GM20431 (cell line): ENCODE measurements around the gene SH2B2.

Source experiments
- in situ Hi-C: fragments of 300-500 bp; cut with MseI, MboI; formaldehyde crosslinking; loops from one replicate; pipeline ENCODE4 v1.15.0; 2020; ENCODE audit warnings: low sequenced_read_pairs; ENCODE audit not compliant: unreplicated experiment

The SH2B2 gene

GRCh38 chr7:102262546-102262945 is 24.1 kb upstream of the SH2B2 start:
- in situ Hi-C loops, result loop anchor here (25.0 kb wide), 1 partner anchor 575 kb away; no protein-coding TSS in a partner anchor

GRCh38 chr7:102264367-102264891 is 22.2 kb upstream of the SH2B2 start:
- in situ Hi-C loops, result loop anchor here (25.0 kb wide), 1 partner anchor 577 kb away; no protein-coding TSS in a partner anchor

DNA sequence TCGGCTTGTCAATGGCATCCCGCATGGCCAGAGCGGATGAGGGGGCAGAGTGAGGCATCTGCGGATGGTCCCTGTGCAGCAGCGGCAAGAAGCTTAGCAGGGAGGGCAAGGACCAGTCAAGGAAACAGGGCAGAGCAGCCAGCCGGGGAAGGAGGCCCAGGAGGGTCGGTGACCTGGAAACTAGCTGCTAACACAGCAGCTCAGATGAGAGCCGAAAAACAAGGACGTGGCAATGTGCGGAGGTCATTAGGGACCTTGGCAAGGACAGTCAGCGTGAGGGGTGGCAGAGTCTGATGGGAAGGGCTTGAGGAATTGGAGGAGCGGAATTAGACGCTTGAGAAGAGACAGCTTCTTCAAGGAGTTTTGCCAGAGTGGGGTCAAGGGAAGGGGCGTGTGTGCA is 20.1 kb upstream of the SH2B2 start:
- in situ Hi-C loops, result loop anchor here (5.0 to 25.0 kb wide), 2 partner anchors 579 to 724 kb away; no protein-coding TSS in a partner anchor

- in situ Hi-C loops, result loop anchor here (5.0 to 25.0 kb wide), 2 partner anchors 581 to 726 kb away; no protein-coding TSS in a partner anchor
Observed at GRCh38 chr7:102268635-102269034, 18.0 kb upstream of the SH2B2 start.

DNA sequence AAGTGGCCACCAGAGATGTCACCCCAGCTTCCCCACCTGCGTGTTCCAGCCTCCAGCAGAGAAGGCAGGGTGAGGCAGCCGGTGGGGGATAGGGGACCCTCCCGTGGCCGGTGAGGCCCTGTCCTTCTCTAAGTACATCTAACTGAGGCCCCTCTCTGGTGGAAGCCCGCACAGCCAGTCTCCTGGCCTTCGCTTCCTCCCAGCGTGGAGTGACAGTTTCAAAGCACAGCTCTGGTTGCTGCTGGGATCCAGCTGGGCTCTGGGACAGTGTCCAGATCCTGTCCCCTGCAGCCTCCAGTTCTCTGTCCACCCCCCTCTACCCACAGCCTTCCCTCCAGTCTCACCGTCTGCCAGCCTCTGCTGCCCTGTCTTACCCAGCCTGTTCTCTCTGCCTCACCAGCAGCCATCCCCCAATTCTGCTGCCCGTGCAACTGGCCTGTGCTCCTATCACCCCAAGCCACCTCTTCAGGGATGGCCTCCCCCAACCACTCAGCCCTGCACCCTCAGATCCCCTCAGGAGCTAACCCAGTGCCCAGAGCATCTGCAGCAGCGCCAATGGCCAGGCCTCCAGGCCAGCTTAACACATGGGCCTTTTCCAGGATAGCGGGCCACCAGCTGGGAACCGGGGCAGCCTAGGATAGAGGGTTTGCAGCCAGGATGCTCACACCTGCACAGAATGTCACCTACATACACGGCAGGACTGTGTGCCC is 16.3 kb upstream of the SH2B2 start:
- in situ Hi-C loops, result loop anchor here (25.0 kb wide), 1 partner anchor 583 kb away; no protein-coding TSS in a partner anchor

DNA sequence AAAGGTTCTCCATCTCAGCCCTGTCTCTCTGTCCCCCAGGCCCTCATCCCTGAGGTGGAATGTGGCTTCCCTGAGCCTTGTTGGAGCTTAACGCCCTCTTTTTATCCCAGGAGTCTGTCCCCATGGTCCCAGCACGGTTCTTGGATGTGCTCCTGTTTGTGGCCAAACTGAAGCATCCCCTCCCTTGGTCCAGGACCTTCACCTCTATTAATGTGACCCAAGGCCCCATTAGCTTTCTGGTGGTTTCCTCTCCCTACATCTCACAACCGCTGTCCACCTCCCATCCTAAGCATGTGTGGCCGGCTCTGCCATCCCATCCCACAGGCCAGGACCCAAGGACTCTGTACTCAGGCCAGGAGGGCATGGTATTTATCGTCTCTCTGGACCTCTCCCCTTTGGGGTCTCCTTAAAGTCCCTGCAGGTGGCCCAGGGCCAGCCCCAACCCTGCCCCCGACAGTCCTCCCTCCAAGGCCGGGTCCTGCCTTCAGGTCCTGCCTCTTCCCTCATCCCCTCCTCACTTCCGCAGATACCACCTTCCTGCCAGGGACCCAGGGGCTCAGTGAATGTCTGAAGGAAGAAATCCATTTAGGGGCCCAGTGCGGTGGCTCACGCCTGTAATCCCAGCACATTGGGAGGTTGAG is 15.4 kb upstream of the SH2B2 start:
- in situ Hi-C loops, result loop anchor here (25.0 kb wide), 1 partner anchor 584 kb away; no protein-coding TSS in a partner anchor

- in situ Hi-C loops, result loop anchor here (25.0 kb wide), 1 partner anchor 585 kb away; no protein-coding TSS in a partner anchor
Observed at GRCh38 chr7:102272075-102272916, 14.4 kb upstream of the SH2B2 start.

DNA sequence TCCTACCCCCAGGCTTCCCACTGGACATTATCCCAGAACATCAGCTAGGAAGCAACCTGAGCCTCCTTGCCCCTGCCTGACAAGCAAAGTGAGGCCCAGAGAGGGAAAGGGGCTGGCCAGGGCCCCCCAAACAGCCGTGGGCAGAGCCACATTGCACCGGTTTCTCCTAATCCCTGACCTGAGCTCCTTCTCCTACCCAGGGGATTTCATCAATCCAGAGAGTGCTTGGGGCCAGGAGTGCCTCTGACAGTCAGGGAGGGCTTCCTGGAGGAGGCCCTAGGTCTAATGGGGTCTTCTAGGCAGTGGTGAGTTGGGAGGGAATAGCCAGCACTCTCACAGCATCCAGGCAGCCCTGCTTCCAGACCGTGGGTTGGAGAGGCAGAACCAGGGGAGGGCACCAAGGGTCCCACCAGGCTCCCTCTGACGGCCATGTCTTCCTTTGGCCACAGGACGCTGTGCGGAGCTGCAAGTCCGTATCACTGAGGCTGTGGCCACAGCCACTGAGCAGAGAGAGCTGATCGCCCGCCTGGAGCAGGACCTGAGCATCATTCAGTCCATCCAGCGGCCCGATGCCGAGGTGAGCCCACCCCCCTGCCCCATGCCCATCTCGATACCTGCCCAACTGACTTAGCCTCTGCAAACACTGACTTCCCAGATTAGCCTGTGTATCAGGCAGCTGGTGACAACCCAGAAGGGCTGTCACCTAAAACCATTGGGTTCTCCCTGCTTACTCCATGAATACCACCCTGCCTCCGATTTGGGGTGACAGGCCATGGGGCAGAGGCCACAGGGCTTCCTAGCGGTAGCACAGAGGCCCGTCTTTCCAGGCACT is 13.5 kb upstream of the SH2B2 start:
- in situ Hi-C loops, result loop anchor here (25.0 kb wide), 1 partner anchor 586 kb away; no protein-coding TSS in a partner anchor

DNA sequence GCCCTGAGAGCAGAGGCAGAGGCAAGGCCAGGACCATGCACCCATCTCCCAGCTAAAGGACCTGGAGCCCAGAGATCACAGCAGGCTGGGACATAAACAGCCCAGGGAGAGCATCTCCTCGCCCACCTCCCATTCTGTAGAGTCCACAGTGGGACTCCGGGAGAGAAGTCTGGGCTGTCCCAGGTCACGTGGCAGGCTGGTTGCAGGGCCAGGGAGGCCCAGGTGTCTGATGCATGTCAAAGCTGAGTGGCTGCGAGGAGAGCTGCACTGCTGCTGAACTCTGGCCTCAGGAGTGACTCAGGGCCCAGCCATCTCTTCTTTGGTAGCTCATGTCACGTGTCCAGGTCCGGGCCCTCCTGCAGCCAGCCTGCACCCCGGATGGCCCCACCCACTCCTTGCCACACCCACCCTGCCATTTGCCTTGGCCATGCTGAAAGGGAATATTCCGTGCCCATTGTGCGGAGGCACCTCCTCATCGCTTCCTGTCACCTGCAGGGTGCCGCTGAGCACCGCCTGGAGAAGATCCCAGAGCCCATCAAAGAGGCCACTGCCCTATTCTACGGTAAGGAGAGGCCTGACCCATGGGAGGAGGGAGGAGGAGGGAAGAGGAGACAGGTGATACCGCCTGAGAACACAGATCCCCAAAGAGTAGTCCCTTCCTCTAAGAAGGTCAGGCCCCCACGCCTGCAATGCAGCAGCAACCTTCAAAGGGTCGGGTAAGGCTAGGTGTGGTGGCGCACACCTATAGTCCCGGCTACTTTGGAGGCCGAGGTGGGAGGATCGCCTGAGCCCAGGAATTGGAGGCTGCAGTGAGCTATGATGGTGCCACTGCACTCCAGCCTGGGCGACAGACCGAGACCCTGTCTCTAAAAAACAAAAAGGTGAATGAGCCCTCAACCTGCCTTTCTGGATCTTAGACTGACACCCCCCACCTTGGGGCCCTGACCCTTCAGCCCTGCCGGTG is 12.6 kb upstream of the SH2B2 start:
- in situ Hi-C loops, result loop anchor here (25.0 kb wide), 1 partner anchor 587 kb away; no protein-coding TSS in a partner anchor

- in situ Hi-C loops, result no loop called here
Observed at GRCh38 chr7:102275123-102275703, 11.5 kb upstream of the SH2B2 start.

GRCh38 chr7:102277901-102278300 is 8.8 kb upstream of the SH2B2 start:
- in situ Hi-C loops, result no loop called here

GRCh38 chr7:102279537-102280400 is 6.9 kb upstream of the SH2B2 start:
- in situ Hi-C loops, result loop anchor here (5.0 kb wide), 1 partner anchor 113 kb away; no protein-coding TSS in a partner anchor

- in situ Hi-C loops, result loop anchor here (5.0 kb wide), 1 partner anchor 112 kb away; no protein-coding TSS in a partner anchor
Observed at GRCh38 chr7:102280521-102280920, 6.1 kb upstream of the SH2B2 start.

GRCh38 chr7:102281785-102282184 is 4.9 kb upstream of the SH2B2 start:
- in situ Hi-C loops, result loop anchor here (5.0 kb wide), 1 partner anchor 111 kb away; no protein-coding TSS in a partner anchor

DNA sequence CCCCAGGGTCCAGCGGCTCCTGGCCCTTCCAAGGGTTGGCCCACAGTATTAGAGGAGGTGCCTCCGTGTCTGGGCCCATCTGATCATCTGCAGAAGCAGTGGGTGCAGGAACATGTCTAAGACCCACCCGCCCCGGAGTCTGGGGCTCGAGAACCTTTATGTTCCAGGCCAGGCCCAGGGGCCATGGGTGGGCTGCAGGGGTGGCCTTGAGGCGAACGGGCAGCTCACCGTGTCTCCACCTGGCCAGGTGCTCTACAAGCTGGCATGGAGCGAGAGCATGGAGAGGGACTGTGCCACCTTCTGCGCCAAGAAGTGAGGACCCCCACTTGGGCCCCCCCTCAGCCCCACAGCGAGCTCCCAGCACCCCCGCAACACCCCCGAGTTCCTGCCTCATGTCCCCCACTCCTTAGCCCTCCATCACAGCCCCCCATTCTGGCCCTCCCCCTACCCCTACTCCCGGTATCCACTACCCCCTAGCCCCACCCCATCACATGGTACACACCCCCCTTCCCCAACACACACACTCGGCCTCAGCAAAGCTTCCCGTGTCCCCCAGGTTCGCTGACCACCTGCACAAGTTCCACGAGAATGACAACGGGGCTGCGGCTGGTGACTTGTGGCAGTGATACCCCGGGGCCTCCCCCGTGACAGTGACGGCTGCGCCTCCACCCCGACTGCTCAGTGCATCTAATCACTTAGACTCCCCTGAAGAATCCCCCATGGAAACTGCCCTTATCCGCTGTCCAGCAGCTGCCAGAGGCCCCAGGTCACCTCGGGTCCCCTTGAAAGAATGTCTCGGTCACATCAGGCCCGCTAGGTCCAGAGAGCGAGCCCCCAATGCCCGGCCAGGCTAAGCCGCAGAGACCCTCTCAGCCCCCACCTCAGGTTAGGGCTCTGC is 4.0 kb upstream of the SH2B2 start:
- in situ Hi-C loops, result loop anchor here (5.0 kb wide), 1 partner anchor 110 kb away; no protein-coding TSS in a partner anchor
